ENCODE results near the gene RXRA.

The RXRA gene

GRCh38 chr9:134452728-134453127 lies 126.5 kb downstream of the RXRA start:
- no peak overlapping the region for H3K4me3 ChIP-seq (ENCODE audit: low read depth, low read length)
- H3K36me3 ChIP-seq (ENCODE audit: control insufficient read depth, insufficient read depth, low read length) = no peaks in the 10 kb centered on the region
- no peak overlapping the region for H3K27ac ChIP-seq (ENCODE audit: low read depth, low read length)
- no peaks in the 10 kb centered on the region for H3K27me3 ChIP-seq (ENCODE audit: control insufficient read depth, insufficient read depth, low read length)
- peaks cover 17% of the 10 kb centered on the region for H3K9me3 ChIP-seq (ENCODE audit: control insufficient read depth, insufficient read depth, low read depth, low read length)
- H3K9ac ChIP-seq (ENCODE audit: low read length) = no peak overlapping the region
- H3K4me1 ChIP-seq (ENCODE audit: control insufficient read depth, insufficient read depth, low read length) = peaks cover 7% of the 10 kb centered on the region; the same call in 1 of the 2 replicates

DNA sequence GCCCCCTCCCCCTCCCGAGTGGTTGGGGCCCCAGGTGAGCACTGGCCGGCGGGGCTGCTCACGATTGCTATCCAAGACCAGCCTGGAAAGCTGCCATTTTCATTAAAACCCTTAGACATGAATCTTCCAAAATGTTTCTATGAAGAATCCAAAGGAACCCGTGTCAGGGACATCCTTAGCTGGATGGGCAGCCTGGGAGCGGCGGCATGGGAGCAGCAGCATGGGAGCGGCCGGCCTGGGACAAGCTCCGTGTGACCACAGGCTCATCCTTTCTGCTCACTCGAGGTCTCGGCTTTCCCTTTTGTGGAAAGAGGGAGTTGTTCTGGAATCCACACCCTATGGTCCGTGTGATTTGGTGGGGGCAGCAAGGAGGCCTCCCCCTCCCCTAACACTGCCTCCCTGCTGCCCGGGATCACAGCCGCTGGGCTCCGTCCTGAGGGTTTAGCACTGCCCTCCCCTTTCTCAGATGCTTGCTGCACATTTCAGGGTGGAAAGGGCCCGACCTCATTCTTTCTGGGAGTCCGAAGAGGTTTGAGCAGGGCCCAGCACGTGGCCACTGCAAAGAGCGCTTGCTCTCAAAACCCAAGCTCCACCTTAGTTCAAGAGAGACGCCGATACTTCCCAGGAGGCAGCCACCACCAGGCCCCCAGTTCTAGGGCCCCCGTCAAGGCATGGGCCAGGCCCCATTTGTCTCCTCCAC lies 127.7 kb downstream of the RXRA start:
- Histone ChIP-seq H3K9ac (ENCODE audit: low read length) (no peak overlapping the region), H3K27ac (ENCODE audit: low read depth, low read length) (no peak overlapping the region), H3K27me3 (ENCODE audit: control insufficient read depth, insufficient read depth, low read length) (no peaks in the 10 kb centered on the region), H3K9me3 (ENCODE audit: control insufficient read depth, insufficient read depth, low read depth, low read length) (peaks cover 5% of the 10 kb centered on the region), H3K4me1 (ENCODE audit: control insufficient read depth, insufficient read depth, low read length) (peaks cover 7% of the 10 kb centered on the region; the same call in 1 of the 2 replicates), H3K4me3 (ENCODE audit: low read depth, low read length) (no peak overlapping the region), H3K36me3 (ENCODE audit: control insufficient read depth, insufficient read depth, low read length) (no peaks in the 10 kb centered on the region)

GRCh38 chr9:134454476-134454857 lies 128.2 kb downstream of the RXRA start:
- H3K9me3 ChIP-seq (ENCODE audit: control insufficient read depth, insufficient read depth, low read depth, low read length) = peaks cover under 1% of the 10 kb centered on the region; the same call in 1 of the 2 replicates
- no peak overlapping the region for H3K4me3 ChIP-seq (ENCODE audit: low read depth, low read length)
- no peaks in the 10 kb centered on the region for H3K36me3 ChIP-seq (ENCODE audit: control insufficient read depth, insufficient read depth, low read length)
- H3K27ac ChIP-seq (ENCODE audit: low read depth, low read length) = no peak overlapping the region
- no peak overlapping the region for H3K9ac ChIP-seq (ENCODE audit: low read length)
- peaks cover 7% of the 10 kb centered on the region; the same call in 1 of the 2 replicates for H3K4me1 ChIP-seq (ENCODE audit: control insufficient read depth, insufficient read depth, low read length)
- no peaks in the 10 kb centered on the region for H3K27me3 ChIP-seq (ENCODE audit: control insufficient read depth, insufficient read depth, low read length)

GRCh38 chr9:134455021-134455471 lies 128.8 kb downstream of the RXRA start:
- Histone ChIP-seq H3K9ac (ENCODE audit: low read length) (no peak overlapping the region), H3K9me3 (ENCODE audit: control insufficient read depth, insufficient read depth, low read depth, low read length) (no peaks in the 10 kb centered on the region), H3K27me3 (ENCODE audit: control insufficient read depth, insufficient read depth, low read length) (no peaks in the 10 kb centered on the region), H3K4me1 (ENCODE audit: control insufficient read depth, insufficient read depth, low read length) (peaks cover 4% of the 10 kb centered on the region; the same call in 1 of the 2 replicates), H3K4me3 (ENCODE audit: low read depth, low read length) (no peak overlapping the region), H3K27ac (ENCODE audit: low read depth, low read length) (no peak overlapping the region), H3K36me3 (ENCODE audit: control insufficient read depth, insufficient read depth, low read length) (no peaks in the 10 kb centered on the region)

DNA sequence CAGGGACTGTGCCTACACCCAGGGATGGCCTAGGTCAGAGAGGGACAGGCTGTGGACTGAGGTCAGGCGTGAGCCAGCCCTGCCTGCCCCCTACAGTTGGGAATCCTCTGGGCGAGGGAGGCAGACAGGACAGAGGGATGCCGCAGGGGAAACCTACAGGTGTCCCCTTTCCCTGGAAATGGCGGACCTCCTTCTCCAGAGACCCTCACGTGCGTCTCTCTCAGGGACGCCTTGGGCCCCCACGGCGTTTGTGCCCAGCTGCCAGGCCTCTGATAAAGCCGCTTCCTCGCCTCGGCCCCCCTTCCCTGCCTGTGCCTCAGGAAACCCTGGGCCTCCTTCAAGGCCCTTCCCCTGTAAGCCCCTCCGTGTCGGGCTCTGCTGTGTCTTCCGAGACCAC lies 129.3 kb downstream of the RXRA start:
- Histone ChIP-seq H3K27me3 (ENCODE audit: control insufficient read depth, insufficient read depth, low read length) (no peaks in the 10 kb centered on the region), H3K36me3 (ENCODE audit: control insufficient read depth, insufficient read depth, low read length) (no peaks in the 10 kb centered on the region), H3K4me3 (ENCODE audit: low read depth, low read length) (no peak overlapping the region), H3K4me1 (ENCODE audit: control insufficient read depth, insufficient read depth, low read length) (peaks cover 3% of the 10 kb centered on the region; the same call in 1 of the 2 replicates), H3K9ac (ENCODE audit: low read length) (no peak overlapping the region), H3K9me3 (ENCODE audit: control insufficient read depth, insufficient read depth, low read depth, low read length) (no peaks in the 10 kb centered on the region), H3K27ac (ENCODE audit: low read depth, low read length) (no peak overlapping the region)

GRCh38 chr9:134455934-134456755 lies 129.9 kb downstream of the RXRA start:
- Histone ChIP-seq H3K4me1 (ENCODE audit: control insufficient read depth, insufficient read depth, low read length) (peaks cover 3% of the 10 kb centered on the region; the same call in 1 of the 2 replicates), H3K36me3 (ENCODE audit: control insufficient read depth, insufficient read depth, low read length) (no peaks in the 10 kb centered on the region), H3K9me3 (ENCODE audit: control insufficient read depth, insufficient read depth, low read depth, low read length) (no peaks in the 10 kb centered on the region), H3K9ac (ENCODE audit: low read length) (no peak overlapping the region), H3K4me3 (ENCODE audit: low read depth, low read length) (no peak overlapping the region), H3K27ac (ENCODE audit: low read depth, low read length) (no peak overlapping the region), H3K27me3 (ENCODE audit: control insufficient read depth, insufficient read depth, low read length) (no peaks in the 10 kb centered on the region)

- Histone ChIP-seq H3K27me3 (ENCODE audit: control insufficient read depth, insufficient read depth, low read length) (no peaks in the 10 kb centered on the region), H3K27ac (ENCODE audit: low read depth, low read length) (no peak overlapping the region), H3K9ac (ENCODE audit: low read length) (no peak overlapping the region), H3K4me3 (ENCODE audit: low read depth, low read length) (no peak overlapping the region), H3K4me1 (ENCODE audit: control insufficient read depth, insufficient read depth, low read length) (peaks cover 3% of the 10 kb centered on the region; the same call in 1 of the 2 replicates), H3K36me3 (ENCODE audit: control insufficient read depth, insufficient read depth, low read length) (no peaks in the 10 kb centered on the region), H3K9me3 (ENCODE audit: control insufficient read depth, insufficient read depth, low read depth, low read length) (peaks cover 4% of the 10 kb centered on the region; the same call in 1 of the 2 replicates)
Observed at GRCh38 chr9:134456756-134457305, 130.6 kb downstream of the RXRA start.

GRCh38 chr9:134457321-134458206 lies 131.3 kb downstream of the RXRA start:
- Histone ChIP-seq H3K27ac (ENCODE audit: low read depth, low read length) (no peak overlapping the region), H3K4me1 (ENCODE audit: control insufficient read depth, insufficient read depth, low read length) (peaks cover 3% of the 10 kb centered on the region; the same call in 1 of the 2 replicates), H3K9ac (ENCODE audit: low read length) (no peak overlapping the region), H3K36me3 (ENCODE audit: control insufficient read depth, insufficient read depth, low read length) (no peaks in the 10 kb centered on the region), H3K27me3 (ENCODE audit: control insufficient read depth, insufficient read depth, low read length) (no peaks in the 10 kb centered on the region), H3K4me3 (ENCODE audit: low read depth, low read length) (no peak overlapping the region), H3K9me3 (ENCODE audit: control insufficient read depth, insufficient read depth, low read depth, low read length) (peaks cover 4% of the 10 kb centered on the region; the same call in 1 of the 2 replicates)

- H3K4me3 ChIP-seq (ENCODE audit: low read depth, low read length) = no peak overlapping the region
- no peaks in the 10 kb centered on the region for H3K27me3 ChIP-seq (ENCODE audit: control insufficient read depth, insufficient read depth, low read length)
- H3K27ac ChIP-seq (ENCODE audit: low read depth, low read length) = no peak overlapping the region
- no peak overlapping the region for H3K9ac ChIP-seq (ENCODE audit: low read length)
- H3K36me3 ChIP-seq (ENCODE audit: control insufficient read depth, insufficient read depth, low read length) = no peaks in the 10 kb centered on the region
- H3K4me1 ChIP-seq (ENCODE audit: control insufficient read depth, insufficient read depth, low read length) = peaks cover 3% of the 10 kb centered on the region; the same call in 1 of the 2 replicates
- peaks cover 4% of the 10 kb centered on the region; the same call in 1 of the 2 replicates for H3K9me3 ChIP-seq (ENCODE audit: control insufficient read depth, insufficient read depth, low read depth, low read length)
Observed at GRCh38 chr9:134458207-134459108, 132.2 kb downstream of the RXRA start.
